GM18499 (cell line): ENCODE data around the gene TCF19.

Experiments used
- ATAC-seq: cut with Tn5 transposase; IDR thresholded peaks from one replicate; pipeline ENCODE4 v1.9.1; 2021; ENCODE audit warnings: moderate number of reproducible peaks; ENCODE audit not compliant: insufficient read depth, unreplicated experiment

Gene TCF19, protein sequence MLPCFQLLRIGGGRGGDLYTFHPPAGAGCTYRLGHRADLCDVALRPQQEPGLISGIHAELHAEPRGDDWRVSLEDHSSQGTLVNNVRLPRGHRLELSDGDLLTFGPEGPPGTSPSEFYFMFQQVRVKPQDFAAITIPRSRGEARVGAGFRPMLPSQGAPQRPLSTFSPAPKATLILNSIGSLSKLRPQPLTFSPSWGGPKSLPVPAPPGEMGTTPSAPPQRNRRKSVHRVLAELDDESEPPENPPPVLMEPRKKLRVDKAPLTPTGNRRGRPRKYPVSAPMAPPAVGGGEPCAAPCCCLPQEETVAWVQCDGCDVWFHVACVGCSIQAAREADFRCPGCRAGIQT

DNA sequence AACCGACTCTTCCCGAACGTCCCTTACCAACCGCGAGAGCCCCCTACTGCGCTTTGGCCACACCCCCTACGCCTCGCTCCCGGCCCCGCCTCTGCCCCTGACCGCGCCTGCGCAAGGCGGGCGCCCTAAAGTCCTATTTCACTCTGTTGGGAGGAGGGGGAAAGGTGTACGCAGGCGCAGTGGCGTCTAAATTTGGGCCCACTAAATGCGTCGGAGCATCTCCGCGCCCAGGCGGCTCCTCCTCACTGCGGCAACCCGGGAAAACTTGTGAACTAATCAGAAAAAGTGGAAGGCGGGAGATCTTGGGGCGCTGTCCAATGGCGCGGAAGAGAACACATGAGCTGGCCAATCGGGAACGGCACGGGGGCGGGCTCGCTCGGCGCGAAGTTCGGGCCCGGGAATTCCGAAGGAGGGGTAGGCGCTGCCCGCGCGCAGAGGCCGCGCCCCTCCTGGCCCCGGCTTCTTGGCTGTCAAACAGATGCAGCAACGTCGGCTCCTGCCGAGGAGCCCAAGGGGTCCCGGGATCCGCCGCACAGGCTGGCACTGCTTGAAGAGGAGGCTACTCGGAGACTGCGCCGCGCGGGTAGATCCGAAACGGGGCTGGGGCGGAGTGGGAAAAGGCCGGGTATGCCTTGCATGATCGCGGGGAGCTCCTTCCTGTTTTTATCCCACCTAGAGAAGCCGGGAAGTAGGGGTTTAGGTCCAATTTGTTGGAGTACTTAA is at the start of gene TCF19:
TSS of gene TCF19 (plus strand) at position 450 of the 723 bp plus-strand sequence. CDS start 881 bp downstream, outside the sequence.
- ATAC-seq, result peak; percentile 80

DNA sequence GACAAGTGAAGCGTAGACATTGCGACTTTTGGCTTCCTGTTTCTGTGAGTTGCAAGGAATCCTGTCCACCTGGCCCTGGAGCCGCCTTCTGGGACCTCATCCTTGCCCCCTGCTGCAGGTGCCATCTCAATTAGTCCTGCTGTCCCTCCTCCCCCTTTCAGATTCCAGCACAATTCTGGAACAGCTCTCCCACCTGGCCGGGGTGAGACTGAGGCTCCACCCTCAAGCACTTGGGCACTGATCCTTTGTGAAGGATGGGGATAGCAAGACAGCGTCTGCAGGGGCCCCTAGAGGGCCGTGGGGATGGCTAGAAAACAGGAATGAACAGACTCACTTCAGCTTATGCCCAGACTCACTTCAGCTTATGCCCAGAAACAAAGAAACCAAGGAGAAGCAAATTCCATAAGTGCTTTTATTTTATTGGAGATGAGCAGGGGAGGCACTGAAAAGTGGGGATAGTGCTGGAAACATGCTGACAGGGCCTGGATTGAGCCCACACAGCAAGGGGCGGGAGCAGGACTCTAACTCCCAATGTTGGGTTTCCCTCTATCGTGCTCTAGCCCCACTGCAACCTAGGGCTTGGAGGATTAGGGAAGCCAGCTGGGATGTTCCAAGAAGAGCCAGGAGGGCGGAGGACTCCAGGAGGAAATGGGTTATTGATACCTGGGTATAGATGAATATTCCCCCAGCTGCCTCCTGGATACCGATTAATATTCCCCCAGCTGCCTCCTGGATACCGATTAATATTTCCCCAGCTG is 47.4 kb upstream of the TCF19 start:
- ATAC-seq, result no peak

DNA sequence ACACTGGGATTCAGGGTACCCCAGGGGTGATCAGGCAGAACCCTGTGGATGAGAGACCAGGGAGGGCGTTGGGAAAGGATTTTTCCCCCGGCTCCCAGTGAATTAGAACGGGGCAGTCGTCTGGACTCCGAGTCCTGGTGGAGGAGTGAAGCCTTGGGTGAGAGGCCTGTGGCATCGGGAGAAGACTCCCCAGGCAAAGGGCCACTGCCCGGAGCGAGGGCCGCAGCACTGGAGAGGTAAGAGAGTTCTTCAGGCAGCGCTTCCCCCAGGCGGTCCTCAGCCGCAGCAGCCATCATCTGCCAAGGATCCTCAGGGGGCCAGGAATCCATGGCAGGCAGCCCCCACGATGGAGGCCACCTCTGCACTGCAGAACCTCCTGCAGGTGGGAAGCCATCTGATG is 46.7 kb upstream of the TCF19 start:
- ATAC-seq, result no peak

DNA sequence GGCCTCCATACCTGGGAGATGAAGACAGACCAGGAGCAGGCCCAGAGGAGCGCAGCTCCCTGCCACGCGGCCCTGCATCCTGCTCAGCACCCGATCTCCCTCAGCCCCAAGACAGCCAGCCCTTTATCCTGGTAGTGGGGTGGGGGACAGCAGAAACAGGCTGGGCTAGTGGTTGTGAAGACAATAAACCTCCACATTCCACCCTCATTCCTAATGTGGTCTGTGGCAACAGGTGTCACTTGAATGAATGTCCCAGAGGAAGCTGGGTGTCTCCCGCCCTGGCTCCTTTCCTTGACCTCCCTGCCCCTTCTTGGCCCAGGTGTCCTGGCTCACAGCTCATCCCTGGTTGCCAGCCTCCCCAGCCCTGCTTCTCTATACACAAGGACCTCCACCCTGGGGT is 45.9 kb upstream of the TCF19 start, which contains the start of gene C6orf15:
TSS of gene C6orf15 (minus strand) at position 98 of the 400 bp plus-strand sequence. CDS start at position 78, 20 bp downstream.
- no peak for ATAC-seq

DNA sequence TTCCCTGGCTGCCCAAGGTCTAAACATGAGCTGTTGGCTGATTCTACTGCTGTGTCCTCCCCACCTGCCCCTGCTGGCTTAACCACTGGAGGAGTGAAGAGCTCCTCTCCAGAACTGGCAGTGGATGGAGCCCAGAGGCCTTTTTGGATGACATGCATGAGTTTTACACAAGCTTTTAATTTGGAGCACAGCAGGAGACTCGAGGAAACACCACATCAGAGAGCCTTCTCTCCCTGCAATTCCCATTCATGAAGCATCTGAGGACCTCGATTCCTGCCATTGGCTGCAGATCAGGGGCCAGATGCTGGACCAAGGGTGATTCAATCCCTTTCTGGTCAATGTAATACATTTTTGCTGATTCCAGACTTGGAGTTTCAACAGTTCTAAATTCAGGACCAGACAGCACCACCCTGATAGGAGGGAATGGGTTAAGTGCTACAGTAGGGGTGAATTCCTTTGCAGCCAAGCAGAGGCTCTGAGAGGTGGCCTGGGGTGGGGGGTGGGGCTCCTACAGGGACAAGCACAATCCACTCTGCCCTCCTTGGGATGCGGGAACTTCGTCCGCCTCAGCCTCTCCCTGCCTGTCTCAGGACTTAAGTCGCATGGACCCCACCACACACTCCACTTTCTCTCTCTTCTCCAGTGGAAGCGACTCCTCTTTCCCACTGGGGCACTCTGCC is 44.4 kb upstream of the TCF19 start:
- no peak for ATAC-seq

DNA sequence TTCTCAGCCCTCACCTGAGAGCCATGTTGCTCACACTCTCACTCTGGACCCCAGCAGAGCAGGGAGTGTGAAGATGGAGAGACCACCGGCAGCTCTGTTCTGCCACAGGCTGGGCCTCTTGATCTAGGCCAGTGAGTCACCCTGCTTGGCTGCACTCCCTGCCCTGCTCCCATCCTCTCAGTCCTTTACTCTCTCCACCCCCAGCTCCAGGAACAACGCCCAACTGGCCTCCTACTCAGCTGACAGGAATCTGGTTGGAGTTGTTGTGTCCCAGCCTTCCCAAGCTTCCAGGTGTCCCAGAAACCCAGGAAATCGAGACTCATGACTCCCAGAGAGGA is 43.9 kb upstream of the TCF19 start, which contains the start of gene PSORS1C1:
TSS of gene PSORS1C1 (plus strand) at position 260 of the 338 bp plus-strand sequence. CDS start 14,833 bp downstream, outside the sequence.
- ATAC-seq, result no peak

DNA sequence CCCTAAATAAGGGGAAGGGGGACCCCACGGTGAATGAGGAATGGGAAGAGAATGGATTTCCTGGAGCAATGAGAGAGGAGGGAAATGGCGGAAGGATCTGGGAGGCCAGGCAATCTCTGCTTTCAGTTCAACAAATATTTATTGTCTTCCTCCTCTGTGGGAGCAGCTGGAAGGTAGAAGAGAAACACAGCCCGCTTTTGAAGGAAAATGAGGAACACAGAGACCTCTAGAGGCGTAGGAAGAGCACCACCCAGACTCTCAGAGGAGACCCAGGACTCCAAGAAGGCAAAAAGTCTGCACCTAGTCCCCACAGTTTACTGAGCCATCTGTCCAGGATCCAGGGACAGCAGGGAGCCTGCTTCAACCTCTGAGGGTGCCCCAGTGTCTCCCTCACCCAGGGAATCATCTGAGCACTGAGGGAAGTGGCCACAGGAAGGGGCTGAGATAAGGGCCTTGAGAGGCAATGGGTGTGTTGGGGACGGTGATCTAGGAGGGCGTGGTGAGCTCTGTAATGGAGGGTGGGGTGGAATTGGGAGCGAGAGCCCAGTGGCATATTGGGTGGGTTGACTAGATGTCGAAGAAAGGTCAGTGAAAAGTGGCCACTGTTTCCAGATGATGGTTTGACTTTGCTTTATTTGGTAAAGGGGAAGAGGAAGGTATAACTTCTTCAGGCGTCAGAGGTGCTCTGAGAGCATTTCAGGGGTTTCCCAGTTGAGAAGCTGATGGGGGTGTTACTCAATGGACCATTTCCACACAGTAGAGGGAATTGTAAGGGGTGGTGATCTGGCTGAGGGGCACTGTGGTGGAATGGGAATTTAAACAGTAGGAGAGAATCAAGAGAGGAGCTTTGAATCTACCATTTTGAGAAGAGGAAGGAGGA is 43.2 kb upstream of the TCF19 start:
- ATAC-seq, result no peak

DNA sequence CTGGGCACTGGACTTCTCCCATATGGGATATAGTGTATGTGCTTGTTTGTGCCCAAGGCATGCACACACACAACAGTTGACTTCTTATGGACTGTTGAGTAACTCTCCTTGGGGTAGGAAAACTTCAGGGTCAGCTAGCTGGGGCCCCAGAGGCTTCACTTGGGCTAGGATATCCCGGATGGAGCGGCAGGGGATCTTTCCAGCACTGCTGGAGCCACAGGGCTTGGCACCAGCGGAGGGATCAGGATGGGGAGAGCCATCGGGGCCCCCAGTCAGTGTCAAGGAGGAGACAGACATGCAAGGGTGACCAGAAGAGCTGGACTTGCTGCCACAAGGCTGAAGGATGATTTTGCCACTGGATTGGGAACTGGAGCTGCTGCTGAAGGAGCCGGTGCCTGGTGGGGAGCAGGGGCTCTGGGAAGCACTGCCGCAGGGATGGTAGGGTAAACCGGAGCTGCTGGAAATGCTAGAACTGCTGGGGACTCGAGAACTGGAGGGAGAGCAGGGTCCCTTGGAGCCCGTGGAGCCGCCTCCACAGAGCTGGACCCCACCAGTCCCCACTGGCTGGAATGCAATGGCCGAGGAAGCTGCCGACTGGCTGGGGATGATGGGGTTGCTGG is 42.3 kb upstream of the TCF19 start:
- no peak for ATAC-seq

DNA sequence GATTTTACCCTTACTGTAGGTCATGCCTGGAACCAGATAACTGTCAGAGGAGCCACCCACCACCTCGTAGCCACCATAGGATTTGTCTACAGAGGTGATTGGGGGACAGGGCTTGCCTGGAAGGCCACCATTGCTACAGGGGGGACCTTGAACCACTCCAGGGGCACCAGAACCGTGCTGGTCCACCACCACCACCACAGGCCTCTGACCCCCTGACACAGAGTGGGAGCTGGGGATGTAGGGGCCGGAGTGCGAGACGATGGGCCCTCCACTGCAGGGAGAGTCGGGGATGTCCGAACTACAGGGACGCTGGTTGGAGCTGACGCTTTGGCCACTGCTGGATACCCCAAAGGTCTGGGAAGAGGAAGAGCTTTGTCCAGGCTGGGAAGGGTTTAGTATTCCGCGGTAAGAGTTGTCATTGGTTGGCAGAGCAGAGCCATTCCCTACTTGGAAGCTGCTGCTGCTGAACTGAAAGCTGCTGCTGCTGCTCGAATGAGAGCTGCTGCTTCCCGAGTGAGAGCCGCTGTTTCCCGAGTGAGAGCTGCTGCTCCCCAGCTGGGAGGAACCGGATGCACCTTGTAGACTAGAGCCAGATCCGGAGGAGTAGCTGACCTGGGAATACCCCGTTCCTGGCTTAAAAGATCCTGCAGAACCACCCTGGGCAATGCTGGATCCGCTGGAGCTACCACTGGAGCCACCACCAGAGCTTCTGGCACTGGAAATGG is 41.6 kb upstream of the TCF19 start:
- ATAC-seq, result no peak

DNA sequence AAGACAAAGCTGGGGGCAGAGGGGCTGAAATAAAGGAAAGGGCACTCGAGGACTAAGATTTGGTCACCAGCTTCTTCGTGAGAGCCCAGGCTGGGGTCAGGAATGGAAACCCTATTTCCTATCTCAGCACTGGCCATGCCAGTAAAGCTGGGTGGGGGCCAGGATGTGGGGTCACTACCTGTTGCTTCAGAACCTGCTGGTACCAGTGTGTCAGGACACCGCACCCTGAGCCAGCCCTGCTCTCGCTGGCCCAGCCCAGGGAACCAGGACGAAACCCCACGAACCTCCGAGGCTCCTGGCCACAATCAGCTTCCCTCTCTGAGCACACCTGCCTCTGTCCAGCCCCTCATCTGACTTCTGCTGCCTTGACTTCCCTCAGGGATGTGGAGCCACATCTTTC is 40.2 kb upstream of the TCF19 start:
- ATAC-seq, result no peak

DNA sequence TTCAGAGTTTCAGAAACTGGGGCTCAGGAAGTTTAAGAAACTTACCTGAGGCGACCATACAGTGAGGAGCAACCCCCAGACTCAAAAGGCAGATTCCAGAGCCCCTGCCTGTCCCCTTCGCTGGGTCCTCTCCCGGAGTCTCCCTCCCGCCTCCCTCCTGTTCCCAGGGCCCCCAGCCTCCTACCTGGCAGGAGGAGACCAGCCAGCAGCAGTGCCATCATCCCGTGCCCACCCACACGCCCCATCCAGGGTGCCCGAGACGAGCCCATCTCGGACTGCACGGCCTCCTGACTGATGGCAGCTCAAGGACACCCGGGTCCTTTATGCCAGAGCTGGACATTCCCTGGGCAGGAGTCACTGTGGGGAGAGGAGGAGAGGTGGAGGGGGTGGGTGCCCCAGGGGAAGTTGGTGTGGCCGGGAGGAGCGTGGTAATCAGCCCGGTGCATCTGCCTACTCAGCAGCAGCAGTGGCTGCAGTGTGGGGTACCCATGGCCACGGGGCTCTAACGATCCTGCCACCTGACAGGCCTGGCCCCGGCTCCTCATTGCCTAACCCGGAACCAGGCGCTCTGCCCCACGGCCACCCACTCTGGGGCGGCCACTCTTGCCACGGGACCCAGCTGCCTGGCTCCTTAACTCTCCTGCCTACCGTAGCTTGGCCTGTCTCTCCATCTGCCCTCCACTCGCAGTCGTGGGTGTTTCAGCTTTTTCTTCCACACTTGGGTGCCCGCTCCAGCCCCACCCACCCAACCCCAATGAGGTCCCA is 38.1 kb upstream of the TCF19 start, which contains the start of gene CDSN:
TSS of gene CDSN (minus strand) at position 296 of the 765 bp plus-strand sequence. CDS start at position 269, 27 bp downstream.
- no peak for ATAC-seq

DNA sequence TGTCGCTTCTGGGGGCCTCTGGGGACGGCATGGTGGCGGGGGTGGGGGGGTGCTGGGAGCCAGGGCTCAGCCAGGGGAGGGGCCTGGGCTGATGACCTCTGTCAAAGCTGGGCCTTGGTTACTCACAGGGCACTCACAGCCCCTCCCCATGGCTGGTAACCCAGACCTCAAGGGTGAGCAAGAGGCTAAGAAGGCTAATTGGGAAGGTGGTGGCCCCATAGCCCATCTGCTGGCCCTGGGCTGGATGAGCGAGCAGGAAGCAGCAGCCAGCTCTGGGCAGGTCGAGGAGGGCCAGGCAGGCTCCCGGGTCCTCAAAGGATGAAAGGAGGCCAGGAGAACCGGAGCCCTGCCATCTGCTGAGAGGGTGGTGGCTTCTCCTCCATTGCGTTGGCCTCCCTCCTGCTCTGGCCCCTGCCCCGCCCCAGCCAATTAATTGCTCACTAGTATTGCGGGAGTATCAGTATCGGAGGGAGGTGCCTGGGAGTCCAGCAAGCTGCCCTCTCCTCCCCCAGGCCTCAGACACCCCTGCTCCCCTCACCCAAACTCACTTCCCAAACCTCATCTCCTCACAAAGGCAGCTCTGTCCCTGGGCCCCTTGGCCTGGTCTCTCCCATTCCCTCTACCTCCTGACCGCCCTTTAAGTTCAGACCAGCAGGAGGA is 37.1 kb upstream of the TCF19 start:
- no peak for ATAC-seq

DNA sequence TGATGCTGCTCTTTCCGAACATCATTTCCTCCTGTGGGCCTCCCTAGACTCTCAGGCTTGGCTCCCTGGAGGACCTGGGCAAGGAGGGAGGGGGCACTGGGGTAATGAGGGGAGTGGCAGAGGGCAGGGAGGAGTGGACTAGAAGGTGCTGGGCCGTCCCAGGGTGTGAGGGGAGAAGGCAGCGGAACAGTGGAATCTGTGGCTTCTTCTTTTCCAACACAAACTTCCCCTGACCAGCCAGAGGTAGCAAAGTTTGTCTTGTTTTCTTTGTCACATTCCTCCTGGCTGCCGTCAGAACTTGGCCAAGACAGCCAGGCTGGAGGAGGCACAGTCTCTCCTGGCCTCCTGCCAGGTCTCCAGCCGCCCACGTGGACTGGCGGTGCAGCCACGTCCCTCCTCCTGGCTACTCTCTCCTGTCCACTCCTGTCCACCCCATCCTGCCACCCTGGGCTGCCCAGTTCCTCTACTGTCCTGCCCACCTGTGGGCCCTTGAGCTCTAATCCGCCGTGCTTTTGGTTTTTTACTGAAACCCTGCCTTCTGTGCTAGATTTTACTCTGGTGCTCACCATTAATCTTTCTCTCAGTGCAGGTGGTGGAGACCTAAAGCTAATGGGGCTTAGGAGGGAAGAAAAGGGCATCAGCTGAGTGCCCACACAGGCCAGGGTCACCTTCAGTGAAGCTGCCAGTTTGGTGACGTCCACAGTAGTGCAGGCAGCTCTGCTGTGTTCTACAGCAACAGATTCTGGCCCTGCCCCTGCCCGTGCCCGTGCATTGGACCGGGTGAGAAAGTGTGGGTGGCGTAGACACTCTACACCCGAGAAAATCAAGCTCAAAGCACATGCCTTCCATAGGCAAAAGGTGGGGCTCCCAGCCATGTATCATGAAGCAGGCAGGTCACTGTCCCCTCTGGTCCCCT is 35.3 kb upstream of the TCF19 start:
- ATAC-seq, result no peak

DNA sequence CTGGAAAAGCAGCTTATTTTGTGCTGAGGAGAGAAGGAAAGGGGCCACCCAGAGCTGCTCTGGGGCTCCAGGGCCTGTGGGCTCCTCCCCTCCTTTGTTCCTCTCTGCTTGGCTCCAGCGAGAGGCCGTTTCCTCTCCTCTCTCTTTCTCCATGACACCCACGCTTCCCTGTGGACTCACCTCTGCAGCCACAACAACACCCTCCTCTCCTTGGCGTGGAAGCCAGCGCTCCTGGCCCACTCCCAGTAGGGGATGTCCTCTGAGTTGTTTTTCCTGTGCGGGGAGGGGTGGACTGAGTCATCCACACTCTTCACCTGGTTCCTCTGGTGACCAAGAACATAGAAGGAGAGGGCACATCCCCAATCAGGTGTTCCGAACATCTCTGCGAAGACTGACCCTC is 33.2 kb upstream of the TCF19 start:
- no peak for ATAC-seq

DNA sequence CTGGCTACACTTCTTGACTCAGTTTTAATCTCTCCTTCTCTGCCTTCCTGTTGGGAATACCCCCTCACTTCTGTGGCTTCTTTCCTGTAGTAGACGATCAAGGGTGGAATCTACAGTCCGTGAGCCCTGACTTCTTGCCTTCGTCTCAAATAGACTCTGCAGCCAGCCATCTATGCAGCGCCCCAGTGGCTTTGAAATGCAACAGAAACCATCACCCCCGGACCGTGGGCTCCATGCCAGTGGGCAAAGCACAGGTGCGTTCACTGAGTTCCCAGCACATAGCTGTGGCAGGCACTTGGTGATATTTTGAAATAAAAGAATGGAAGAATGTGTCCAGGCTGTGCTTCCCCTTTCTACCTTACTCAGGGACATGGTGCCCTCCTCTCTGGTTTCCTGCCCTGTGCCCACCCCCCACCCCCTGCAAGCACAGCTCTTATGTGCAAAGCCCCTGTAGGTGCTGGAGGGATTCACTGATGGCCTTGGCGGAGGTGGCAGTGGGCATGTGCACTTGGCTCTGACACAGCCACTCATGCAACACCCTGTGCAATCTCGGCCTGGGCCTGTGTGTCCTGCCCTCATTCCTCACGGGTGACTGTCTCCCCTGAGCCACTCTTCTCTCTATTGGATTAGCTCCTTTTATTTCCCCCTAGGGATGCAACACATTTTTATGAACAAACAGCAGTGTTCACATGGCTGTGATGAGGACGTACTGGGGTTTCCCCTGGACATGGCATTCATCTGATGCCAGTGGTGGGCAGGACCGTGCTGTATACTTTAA is 32.6 kb upstream of the TCF19 start:
- no peak for ATAC-seq
